Hippocampal formation (tissue), 2 donors: Measurements from ENCODE around the gene TBX2.
A peak's percentile ranks its signal among the peaks of the same experiment; 100 is the strongest.

Source experiments
- DNase-seq, 2 donors: peaks; one replicate each; lab custom pipeline; 2025; lab: John Stamatoyannopoulos, UW

TBX2 gene

DNA sequence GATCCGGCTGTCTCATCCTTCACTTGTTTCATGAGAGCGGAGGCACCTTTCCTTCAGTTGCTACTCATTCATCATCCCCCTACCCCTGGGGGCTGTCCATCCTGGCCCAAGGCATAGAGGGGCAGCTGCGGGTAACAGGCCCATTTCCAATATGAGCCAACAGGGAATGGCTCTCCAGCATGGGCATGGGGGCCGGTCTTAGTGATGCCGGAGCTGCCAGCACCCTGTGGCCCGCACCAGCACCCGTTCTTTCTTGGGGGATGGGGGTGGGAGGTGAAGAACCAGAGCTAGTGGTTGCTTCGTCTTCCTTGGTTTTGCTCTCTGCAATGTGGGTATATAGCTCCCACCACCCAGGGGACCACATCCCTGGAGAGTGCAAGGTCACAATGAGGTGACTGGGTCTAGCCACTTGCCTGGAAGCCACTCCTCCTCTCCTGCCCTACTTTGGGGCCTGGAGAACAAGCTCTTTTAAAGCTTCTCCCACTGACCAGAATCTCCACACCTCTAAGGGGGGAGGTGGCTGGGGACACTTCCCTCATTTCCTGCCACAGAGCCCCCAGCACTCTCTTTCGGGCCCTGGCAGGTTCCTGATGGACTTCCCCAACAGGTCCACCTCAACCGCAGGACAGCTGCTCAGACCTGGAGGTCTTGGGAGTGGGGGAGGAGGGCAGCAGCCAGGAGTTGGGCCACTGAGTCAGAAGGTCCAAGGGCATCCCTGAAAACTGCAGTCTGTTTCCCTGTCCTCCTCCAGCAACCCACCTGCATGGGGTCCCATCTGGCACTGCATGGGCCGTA lies 11.9 kb upstream of the TBX2 start:
- no peak for DNase-seq

DNA sequence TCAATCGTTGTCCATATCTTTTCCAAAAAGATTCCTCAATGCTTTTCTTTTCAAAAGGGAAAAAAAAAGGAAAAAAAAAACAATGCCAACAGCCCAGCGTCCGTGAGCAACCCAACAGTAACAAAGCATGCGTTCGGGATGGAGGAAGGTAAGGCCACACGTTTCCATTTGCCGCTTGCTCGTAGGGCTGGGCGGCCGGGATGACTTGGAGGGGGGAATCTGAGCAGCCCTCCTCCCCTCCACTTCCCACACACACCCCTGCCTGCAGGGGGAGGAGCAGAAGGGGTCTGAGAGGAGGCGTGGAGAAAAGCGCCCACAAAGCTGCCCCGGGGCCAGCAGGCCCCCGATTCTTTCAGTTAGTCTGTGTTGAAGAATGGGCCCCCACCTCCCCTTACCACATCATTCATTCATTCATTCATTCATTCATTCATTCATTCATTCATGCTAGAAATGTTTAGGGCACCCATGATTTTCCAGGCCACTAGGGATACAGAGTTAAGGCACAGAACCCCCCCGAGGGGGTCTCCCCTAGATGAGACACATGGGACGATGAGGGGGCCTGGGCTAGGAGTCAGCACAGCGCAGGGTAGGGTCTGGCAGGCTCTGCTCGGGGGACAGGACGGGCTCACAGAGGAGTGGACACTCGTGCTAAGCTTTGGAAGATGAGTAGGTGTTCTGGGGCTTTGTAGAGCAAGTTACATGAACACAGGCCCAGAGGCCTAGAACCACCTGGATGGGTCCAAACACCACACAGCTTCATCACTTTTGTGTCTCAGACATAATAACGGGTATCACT lies 10.9 kb upstream of the TBX2 start:
- DNase-seq = no peak

DNA sequence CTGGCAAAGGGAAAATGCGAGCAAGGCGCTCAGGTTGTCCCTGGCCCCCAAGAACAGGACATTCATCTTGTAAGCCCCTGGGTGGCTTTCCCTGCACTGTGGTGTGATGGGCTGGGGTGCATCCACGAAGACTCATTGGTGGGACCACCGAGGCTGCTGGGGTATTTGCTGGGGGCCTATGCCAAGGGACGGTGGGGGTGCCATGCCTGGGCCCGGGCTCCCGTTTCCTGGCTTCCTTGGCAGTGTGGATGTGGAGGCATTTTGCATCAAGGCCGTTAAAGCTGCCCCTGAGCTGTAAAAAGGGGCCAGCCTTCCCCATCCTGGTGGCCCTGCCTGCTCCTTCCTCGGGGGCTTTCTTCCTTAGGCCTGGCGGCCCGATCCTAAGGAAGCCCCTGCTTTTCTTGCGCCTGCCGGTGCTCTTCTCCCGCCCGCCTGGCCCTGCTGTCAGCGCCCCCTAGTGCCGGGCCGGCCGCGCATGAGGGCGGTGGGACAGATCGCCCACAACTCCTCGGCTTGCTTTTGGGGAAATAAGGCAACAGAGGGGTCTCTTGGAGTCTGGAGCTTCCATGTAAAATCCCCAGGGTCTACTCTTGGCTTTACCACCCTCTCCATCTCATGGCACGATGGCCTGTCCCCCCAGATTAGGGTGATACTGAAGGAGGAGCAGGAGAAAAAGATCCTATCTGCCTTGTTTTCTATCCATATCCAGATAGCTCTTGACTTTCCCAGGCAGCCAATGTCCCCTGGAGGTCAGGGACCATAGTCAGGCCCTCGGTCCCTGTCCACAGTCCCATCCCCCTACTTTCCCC lies 9.8 kb upstream of the TBX2 start:
- peak in 1 of 2 donors; percentile 21 for DNase-seq

DNA sequence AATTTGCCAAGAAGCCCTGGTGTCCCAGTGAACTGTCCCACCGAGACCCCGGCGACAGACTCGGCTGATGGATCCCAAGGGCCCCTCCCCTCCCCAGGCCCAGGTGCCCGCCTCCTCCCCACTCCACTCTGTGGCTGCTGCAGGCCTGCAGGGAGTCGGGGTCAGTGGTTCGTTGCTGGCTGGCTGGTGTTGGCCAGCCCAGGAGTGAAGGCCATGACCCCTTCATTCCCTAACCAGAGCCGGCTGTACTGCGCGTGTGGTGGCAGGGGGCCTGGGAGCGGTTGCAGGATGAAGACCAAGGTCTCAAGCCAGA lies 9.2 kb upstream of the TBX2 start:
- no peak for DNase-seq

GRCh38 chr17:61391595-61392291 lies 7.9 kb upstream of the TBX2 start:
- DNase-seq = no peak

DNA sequence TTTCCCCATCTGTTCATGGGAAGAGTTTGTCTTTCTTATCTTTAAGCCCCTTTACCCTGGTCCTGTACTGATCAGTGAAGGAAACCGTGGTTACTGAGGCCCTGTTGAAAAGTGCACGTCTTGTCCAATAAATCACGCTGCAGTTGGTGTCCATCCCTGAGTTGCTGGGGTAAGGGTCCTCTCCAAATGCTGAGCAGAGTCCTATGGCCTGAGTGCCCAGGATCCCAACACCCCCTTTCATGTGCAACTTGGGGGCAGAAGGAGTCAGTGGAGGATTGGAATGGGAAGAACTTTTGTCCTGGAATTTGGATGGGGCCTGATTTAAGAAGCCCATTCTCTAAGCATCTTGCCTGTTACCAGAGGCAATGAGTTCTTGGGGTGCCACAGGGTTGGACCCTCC lies 7.0 kb upstream of the TBX2 start:
- DNase-seq = no peak

DNA sequence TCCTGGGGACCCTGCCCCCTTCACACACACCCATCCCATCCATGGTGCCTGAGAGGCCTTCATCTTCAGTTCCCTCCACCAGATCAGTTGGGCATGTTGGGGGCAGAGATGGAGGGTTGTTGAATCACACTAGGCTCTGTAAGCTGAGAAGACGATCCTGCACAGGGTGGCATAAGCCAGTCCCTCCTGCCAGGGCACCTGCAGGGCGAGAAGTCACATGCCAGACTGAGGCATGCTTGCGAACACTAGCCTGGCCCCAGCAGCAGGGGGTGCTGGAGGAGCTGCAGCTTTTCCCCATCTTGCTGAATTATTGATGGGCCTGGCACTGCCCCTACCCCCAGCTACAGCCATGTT lies 6.1 kb upstream of the TBX2 start:
- DNase-seq = no peak

DNA sequence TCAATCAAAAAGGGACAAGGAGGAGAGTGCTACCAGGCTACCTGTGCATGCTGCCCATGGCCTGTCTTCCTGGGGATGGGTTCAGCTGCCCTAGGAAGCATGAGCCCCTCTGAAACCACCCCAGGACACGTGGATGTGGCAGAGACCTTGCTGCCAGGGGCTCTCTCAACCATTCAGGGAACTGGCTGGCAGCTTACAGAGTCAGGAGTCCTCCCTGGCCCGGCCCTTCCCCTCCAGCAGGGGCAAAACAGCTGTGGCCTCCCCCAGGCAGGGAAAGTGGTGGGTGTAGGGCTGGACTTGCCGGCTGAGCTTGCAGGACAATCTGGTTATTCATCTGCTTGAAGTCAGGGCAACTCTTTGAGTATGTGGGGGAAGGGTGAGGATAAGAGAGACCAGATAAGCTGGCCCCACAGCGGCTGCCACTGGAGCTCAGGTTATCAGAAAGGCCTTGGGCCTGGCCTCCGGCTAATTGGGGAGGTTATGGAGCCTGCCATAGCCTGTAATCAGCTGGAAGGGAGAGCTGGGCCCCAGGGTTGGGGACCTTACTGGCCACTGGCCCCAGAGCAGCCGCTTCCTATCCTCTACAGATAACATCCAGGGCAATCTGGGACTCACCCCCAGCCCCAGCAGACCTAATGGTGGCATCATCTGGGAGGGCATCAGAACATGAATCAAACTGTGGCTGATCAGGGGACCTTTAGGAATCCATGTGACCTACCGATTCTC lies 5.6 kb upstream of the TBX2 start:
- DNase-seq = no peak

DNA sequence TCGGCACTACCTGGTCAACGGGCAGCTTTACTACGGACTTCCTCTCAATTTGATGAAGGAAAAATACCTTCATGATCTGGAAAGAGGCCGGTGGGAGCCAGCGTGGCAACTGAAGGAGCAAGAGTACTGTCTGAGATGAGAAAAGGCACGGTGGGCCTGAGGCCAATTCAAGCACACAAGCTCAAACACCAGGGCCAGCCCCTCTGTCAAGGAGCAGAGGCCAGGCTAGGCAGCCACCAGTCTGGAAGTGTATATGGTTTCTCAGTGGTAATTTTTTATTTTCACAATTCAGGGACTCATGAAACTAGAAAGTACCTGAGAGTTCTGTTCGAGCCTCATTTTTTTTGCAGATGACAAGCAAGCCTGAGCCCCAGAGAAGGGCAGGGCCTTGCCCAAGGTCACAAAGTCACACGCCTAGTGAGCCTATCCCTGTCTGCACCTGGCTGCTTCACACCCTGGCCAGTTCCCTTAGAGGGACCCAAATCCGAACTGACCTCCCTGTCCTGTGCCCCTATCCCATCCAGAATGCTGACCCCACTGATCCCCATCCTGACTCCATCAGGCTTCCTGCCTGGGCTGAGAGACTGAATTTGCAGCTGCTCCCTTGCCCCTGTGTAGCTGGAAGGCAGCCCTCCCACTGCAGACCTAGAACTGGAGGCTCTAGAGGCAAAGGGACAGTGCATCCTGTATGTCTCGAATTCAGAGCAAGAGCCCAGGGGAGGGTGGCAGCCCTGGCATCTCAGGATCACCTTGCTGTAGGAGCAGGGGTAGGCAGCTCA lies 4.8 kb upstream of the TBX2 start:
- no peak for DNase-seq

DNA sequence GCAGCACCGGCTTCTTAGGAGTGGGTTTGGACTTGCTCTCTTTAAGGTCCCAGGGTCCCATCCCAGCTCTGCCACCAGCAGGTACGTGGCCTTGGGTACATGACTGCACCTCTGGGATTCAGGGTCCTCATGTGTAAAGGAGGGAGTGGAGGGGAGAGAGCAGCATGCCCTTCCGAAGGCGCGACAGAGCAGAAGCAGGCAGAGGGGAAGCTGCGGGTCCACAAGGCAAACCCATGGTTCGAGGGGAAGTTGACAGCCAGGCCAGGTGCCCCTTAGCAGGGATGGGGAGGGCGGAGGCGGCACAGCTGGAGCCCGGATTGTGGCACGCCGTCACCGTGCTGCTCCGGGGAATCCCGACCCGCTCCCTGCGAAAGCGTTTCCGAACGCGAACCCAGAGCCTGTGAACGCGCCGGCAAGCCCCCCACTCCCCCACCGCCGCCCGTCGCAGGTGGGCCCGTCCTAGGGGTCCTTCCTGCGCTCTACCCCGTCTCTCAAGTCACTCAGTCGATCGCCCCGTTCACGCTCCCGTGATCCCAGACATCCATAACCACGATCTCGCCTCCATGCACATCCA lies 4.1 kb upstream of the TBX2 start:
- DNase-seq = no peak

DNA sequence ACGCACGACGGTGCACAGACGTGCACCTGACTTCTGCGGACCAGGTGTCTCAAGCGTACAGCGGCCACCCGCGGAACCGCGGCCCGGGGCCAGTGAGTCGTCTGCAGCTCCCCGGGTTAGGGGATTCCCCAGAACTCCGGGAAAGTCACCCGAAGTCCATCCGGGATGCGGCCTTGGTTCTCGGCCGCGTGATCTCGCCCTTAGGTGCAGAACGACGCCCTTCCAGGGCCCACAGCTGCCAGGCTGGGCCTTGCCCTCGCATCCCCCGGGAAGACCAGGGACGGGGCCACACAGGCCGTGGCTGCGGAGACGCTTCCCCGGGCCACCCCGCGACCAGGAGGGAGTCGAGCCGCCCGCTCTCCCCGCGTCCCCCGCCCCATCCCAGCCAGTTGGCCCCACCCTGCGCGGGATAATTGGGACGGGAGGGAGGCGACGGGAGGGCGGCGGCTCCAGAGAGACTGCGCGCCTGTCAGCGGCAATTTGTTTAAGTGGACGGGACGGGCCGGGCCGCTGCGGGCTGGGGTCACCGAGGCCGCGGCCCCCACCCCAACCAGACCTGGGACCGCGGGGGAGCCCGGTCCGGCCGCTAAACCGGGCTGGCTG lies 3.6 kb upstream of the TBX2 start:
- DNase-seq = no peak

DNA sequence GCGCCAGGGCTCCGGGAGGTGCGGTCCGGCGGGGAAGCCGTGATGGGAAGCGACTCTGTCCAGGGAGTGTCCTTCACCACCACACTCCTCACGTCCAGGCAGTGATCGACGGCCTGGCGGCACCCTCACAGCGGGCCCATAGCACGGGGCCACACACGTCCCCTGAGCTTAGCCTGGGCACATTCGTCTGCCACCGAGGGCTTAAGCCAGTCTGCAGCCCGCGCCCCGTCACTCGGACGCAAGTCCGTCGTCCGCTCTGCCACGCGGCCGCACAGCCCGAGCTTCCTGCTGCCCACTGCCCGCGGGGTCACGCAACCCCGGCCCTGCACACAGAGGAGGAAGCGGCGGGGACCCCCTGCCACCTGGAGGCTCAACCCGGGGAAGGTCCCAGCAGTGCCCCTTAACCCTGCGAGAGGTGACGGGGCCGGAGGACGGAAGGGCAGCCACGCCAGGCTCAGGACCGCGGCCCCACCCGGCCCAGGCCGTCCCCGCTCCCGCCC lies 3.0 kb upstream of the TBX2 start:
- DNase-seq = no peak

DNA sequence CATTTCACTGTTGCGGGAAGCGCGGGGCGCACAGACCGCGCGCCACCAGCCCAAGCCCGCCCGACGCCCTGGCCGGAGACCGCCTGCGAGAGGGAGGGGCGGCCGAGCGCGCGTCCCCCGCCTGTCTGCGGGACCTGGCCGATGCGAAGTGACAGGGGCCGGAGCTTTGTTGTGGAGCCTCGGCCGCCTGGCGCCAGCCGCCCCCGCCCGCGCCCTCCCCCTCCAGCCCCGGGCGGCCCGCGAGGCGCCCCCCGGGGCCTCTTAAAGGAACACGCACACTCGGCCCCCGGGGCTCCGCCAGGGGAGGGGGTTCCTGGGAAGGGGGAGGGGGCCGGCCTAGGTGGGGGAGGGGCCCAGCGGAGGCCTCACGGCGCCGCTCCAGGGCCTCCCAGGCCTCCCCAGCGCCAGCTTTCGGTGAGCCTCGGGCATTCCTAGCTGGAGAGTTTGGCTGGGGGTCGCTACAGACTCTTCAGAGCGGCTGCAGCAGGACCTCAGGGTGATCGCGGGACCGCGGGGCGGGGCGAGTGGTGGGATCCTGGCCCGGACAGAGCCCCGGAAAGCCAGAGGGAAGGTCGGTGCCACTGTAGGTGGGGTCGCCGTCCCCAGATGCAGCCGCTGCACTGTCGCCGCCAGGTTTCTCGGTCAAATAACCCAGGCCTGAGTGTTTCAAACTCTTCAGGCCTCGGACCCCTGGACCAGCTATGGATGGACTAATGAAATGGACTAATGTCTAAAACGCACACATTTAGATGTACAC lies 2.4 kb upstream of the TBX2 start:
- no peak for DNase-seq

DNA sequence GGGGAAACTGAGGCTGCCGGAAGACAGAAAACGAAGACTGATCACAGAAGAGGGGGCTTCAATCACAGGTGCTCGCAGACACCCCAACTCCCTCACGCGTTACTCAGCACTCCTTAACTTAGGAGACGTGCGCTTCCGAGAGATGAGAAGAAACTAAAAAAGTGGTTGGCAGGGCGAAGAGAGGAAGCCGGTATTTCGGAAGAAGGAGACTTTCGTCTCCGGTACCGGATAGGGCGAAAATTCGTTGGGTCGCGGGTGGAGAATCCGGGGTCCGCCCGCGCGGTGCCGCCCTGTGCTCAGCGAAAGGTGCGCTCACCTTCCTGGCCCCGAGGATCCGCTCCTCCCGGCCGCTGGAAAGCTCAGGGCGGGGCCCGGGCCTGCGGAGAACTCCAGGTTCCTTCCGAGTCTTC lies 917 bp upstream of the TBX2 start:
- no peak for DNase-seq

DNA sequence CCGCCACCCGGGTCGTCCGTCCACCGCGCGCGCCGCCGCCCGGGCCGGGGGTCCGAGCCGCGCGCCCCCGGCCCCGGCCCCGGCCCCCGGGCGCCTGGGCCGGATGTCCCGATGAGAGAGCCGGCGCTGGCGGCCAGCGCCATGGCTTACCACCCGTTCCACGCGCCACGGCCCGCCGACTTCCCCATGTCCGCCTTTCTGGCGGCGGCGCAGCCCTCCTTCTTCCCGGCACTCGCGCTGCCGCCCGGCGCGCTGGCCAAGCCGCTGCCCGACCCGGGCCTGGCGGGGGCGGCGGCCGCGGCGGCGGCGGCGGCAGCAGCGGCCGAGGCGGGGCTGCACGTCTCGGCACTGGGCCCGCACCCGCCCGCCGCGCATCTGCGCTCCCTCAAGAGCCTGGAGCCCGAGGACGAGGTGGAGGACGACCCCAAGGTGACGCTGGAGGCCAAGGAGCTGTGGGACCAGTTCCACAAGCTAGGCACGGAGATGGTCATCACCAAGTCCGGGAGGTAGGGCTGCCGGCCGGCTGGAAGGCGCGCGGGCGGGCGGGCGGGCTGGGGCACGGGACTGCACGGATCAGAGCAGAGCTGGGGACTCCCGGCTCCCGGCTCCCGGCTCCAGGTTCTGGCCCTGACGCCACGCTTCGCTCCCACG lies 548 bp downstream of the TBX2 start:
- DNase-seq = no peak

DNA sequence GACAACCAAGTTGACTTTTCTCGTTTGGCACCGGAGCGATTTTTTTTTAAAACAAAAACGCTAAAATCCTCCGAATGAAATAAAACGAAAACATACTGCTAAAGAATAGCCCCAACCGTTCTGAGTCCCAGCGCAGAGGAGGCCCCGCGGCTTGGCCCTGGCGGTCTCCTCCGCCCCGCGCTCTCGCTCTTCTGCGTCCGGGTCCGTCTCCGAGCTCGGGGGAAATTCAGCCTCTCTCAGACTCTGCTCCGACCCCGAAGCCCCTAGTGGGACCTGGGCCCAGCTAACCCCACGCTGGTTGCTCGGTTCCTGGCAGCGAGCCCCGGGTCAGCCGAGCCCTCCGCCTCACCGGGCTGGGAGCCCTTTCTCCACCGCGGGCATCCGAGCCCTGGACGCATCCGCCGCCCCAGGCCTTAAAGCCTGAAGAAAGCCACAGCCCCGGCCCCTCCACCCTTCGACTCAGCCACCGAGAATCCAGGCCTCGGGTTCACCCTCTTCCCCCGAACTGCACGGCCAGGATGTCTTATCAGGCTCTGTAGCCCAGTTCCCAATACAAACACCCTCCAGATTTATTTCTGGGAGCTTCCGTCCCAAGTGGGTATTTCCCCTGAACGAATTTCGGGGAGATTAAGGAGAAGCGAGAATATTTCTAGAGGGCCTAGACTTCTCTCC lies 1.2 kb downstream of the TBX2 start:
- DNase-seq = no peak

- no peak for DNase-seq
Observed at GRCh38 chr17:61401389-61402072, 1.9 kb downstream of the TBX2 start.
